Body of pancreas (tissue), 4 donors: ENCODE measurements around the gene PGF. TPM values are rescaled to one million over a fixed set of nuclear protein-coding genes. Genes with fewer than 3 reads are reported as not detected.

Experiments used
- ATAC-seq: fragments of 150-250 bp; one replicate; pipeline ENCODE4 v1.9.1; 2016
- DNase-seq, 4 donors: peaks; one replicate each; pipeline ENCODE4 v3.0.0-alpha.2; 2019
- H3K27ac ChIP-seq, 4 donors: fragments of 200-600 bp; sonication (generic); 1 replicate in 3 of 4; 2 replicates in 1 of 4; pipeline versions ENCODE4 v1.5.1 to v1.6.1; 2016 to 2019; ENCODE audit warnings: mild to moderate bottlenecking in 1 of 4, mixed read lengths in 1 of 4, moderate library complexity in 1 of 4
- H3K27me3 ChIP-seq, 2 donors: fragments of 200-600 bp; sonication (generic); one replicate each; pipeline ENCODE4 v1.6.0; 2016; ENCODE audit warnings: mild to moderate bottlenecking in 1 of 2
- H3K36me3 ChIP-seq, 2 donors: fragments of 200-600 bp; sonication (generic); replicated peaks in 1 of 2; 2 replicates each; pipeline ENCODE4 v1.5.1; 2016; ENCODE audit warnings: low read depth in 2 of 2; ENCODE audit not compliant: insufficient read depth in 1 of 2
- H3K4me1 ChIP-seq: fragments of 200-600 bp; sonication (generic); one replicate; pipeline ENCODE4 v1.6.0; 2016
- H3K4me3 ChIP-seq, 2 donors: fragments of 200-600 bp; sonication (generic); 1 replicate in 1 of 2; 2 replicates in 1 of 2; pipeline ENCODE4 v1.5.1; 2016 to 2019
- H3K9me3 ChIP-seq, 3 donors: fragments of 200-600 bp; sonication (generic); 1 replicate in 2 of 3; 2 replicates in 1 of 3; pipeline ENCODE4 v1.5.1; 2016
- CTCF ChIP-seq, 7 experiments: fragments of 450-650 bp in 4 of 7; fragments of 200-600 bp in 3 of 7; sonication (generic) in 3 of 7; IDR thresholded peaks; one replicate each; pipeline ENCODE4 v1.5.1; 2016 to 2019; ENCODE audit warnings: antibody characterized with exemption in 7 of 7
- POLR2A ChIP-seq, 3 donors: fragments of 450-650 bp; IDR thresholded peaks; one replicate each; pipeline ENCODE4 v1.6.1; 2016; ENCODE audit warnings: antibody characterized with exemption in 3 of 3, mild to moderate bottlenecking in 2 of 3
- WGBS, 2 donors: methylation state at CpG; one replicate each; pipeline ENCODE4 v1.1.5; 2017; 5-methylcytosine and 5-hydroxymethylcytosine counted together
- intact Hi-C: fragments of 100-400 bp; cut with DNase I; formaldehyde crosslinking; loops from one replicate; pipeline ENCODE4 v1.15.1; 2023
- total RNA-seq, 2 donors: library from RNA; depleted of rRNA; stranded (reverse); fragments of >200 nt; gene quantifications; one replicate each; pipeline ENCODE4 v1.1.0, GENCODE V29; 2016

PGF gene
- total RNA-seq, 2 donors from 2014 or later: 2.3 to 6.6 TPM

GRCh38 chr14:74973003-74973653, 17.7 kb upstream of the PGF start:
- intact Hi-C loops: no loop called here
- H3K27ac ChIP-seq: no peak overlapping the region
- TF ChIP-seq CTCF (IDR thresholded peaks at IDR 0.05) (no peak), POLR2A (IDR thresholded peaks at IDR 0.05) (no peak)
- no peaks in the 10 kb centered on the region for H3K4me1 ChIP-seq
- DNase-seq (peak in 2 of 4 donors; percentile 27 to 49), ATAC-seq (peak; percentile 49)
- H3K9me3 ChIP-seq: no peaks in the 10 kb centered on the region
- no peak overlapping the region for H3K4me3 ChIP-seq
- no peaks in the 10 kb centered on the region for H3K36me3 ChIP-seq
- 72% methylated on average over 13 of the region's 15 CpGs; no CpG with 5 or more reads in 1 of the 2 donors for WGBS, 2 donors
- H3K27me3 ChIP-seq: no peaks in the 10 kb centered on the region

- Histone ChIP-seq H3K27me3 (no peaks in the 10 kb centered on the region), H3K9me3 (no peaks in the 10 kb centered on the region), H3K4me3 (no peak overlapping the region), H3K36me3 (no peaks in the 10 kb centered on the region), H3K4me1 (no peaks in the 10 kb centered on the region), H3K27ac (no peak overlapping the region)
- TF ChIP-seq CTCF (IDR thresholded peaks at IDR 0.05) (no peak), POLR2A (IDR thresholded peaks at IDR 0.05) (no peak)
- no peak for ATAC-seq
- intact Hi-C loops: no loop called here
- 55 to 74% methylated on average over 1 of the region's 1 CpG for WGBS, 2 donors
- DNase-seq: no peak
These were observed 13.4 kb upstream of the PGF start for GRCh38 chr14:74968811-74969210.

- H3K4me3 ChIP-seq: no peak overlapping the region
- no peaks in the 10 kb centered on the region for H3K36me3 ChIP-seq
- no peak overlapping the region for H3K27ac ChIP-seq
- H3K9me3 ChIP-seq: no peaks in the 10 kb centered on the region
- no peaks in the 10 kb centered on the region for H3K27me3 ChIP-seq
- no peaks in the 10 kb centered on the region for H3K4me1 ChIP-seq
- intact Hi-C loops: no loop called here
- no peak for DNase-seq
- no peak for ATAC-seq
- 69 to 77% methylated on average over 5 of the region's 5 CpGs for WGBS, 2 donors
- no peak for TF ChIP-seq POLR2A (IDR thresholded peaks at IDR 0.05)
- no peak for TF ChIP-seq CTCF (IDR thresholded peaks at IDR 0.05)
These were observed 10.2 kb upstream of the PGF start for GRCh38 chr14:74965486-74966153.

- no peaks in the 10 kb centered on the region for H3K36me3 ChIP-seq
- no peak for TF ChIP-seq POLR2A (IDR thresholded peaks at IDR 0.05)
- TF ChIP-seq CTCF (IDR thresholded peaks at IDR 0.05): no peak
- ATAC-seq (no peak), DNase-seq (no peak)
- H3K4me3 ChIP-seq: no peak overlapping the region
- intact Hi-C loops: no loop called here
- H3K9me3 ChIP-seq: no peaks in the 10 kb centered on the region
- no peak overlapping the region for H3K27ac ChIP-seq
- 53 to 58% methylated on average over 4 of the region's 4 CpGs for WGBS, 2 donors
- H3K27me3 ChIP-seq: no peaks in the 10 kb centered on the region
- no peaks in the 10 kb centered on the region for H3K4me1 ChIP-seq
These were observed 9.5 kb upstream of the PGF start for GRCh38 chr14:74964787-74965485.
